ENCODE results near the gene CNTNAP2.

CNTNAP2 gene

DNA sequence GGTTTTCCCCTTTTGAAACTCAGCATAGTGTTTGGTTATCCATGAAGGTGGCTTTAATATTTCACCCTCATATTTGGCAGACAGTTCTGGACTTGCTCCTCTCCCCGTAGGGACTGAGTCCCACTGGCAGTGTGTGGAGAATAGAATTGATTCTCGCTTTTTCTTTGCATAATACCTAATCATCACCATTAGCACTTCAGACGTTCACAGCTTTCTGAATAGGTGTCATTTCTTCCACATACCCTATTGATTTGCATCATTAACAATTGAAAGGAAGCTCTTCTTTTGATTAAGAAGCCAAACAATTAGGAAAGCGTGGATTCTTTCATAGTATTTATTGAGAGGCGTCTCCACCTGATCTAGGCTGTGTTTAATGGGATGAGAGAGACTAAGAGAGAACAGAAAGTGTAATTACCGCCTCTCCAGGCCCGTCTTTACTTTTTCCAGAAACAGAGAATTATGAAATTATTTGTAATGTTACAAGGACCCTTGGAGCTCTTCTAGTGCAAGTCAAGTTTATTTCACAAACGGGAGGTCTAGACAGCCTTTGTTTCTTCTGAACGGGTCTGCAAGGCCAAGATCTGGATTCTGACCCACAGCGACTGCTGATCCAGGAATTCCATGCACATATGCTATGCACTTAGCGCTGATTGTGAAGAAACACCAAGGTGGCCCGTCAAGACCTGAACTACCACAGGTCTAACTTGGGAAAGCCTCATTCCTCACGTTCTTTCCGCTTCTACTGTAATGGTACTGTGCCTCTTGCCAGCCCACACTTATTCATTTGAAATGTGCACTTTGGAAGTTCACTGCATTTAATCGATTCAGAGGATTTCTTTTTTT lies 2224.1 kb downstream of the CNTNAP2 start:
- no peak for DNase-seq

DNA sequence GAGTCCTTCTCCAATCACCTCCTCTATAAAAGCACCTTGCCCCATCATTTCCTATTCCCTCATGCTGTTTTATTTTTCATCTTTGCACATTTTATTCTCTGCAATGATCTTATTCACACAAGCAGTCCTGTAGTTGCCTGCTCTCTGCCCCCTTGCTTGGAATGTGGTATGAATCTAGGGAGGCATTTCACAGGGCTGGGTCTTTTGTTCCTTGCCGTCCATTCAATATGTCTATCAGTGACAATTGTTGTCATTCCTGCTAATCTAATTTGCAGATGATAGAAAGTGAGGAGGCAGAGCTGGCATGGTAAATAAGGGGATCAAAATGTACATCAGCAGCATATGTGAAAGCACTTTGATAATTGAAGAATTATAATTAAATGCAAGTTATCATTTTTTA lies 2227.8 kb downstream of the CNTNAP2 start:
- no peak for DNase-seq

DNA sequence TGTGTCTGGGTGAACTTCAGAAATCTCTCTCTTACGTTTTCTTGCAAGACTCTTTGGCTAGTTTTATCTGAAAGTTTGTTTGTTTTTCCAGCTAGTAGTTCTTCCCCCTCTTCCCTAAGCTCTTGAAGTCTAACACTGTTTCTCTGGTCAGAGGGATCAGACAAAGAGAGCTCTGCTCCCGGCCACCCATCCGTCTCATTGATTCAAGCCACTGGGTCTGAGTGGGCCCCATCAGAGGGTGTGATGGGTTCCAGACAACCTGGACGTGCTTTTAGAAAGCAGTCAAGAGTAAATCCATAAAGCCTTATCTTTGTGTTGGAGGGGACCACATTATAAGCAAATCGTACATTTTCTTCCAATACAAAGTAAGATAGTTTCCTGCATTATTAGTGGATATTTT lies 2231.4 kb downstream of the CNTNAP2 start:
- DNase-seq = no peak

DNA sequence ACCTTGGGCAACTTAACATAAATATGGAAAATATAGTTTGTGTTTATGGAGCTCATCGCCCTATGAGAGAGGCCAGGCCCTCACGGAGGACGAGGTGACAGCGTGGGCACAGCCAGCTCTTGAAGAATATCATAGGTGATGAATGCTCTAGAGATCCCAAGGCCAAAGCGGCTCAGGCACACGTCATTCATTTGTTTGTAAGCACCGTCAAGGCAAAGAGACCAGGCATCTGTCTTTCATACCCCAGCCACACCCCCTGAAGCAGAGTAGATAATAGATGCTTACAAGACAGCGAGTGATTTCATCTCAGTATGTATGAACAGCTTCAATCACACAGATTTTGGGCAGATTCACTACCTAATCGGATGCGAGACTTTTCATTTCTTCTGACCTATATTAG lies 2231.9 kb downstream of the CNTNAP2 start:
- no peak for DNase-seq

DNA sequence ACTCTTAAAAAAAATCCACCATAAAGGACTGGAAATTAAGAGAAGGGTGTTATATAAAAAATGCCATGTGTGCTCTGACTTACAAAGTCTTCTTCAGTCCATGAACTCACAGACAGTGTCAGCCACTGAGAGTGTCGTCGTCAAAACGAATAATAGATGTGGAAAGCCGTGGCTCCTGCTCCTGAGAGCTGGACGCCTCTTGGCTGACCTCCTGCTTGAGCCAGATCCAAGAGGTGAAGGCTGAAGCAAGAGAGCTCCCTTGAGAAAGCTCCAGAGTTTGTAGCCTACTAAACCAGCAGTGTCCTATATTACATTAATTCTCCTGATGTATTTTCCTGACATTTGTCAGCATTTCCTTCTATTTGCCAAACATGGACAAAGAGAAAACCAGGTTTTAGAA lies 2239.7 kb downstream of the CNTNAP2 start:
- DNase-seq = no peak

DNA sequence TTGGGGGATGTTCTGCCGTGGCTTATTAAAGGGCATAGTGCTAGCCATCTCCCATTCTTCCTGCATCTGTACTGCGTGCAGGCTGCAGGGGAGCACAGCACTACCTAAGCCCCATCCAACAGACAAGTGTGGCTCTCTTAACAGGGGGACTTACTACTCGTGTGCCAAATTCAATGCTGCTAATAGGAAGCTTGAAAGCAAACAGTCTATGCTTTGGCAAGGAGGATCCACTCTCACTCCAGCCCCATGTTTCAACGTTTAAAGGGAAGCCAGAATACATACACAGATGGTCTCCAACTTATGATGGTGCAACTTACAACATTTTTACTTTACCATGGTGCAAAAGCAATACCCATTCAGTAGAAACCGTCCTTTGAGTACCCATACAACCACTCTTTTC lies 2245.9 kb downstream of the CNTNAP2 start:
- no peak for DNase-seq

DNA sequence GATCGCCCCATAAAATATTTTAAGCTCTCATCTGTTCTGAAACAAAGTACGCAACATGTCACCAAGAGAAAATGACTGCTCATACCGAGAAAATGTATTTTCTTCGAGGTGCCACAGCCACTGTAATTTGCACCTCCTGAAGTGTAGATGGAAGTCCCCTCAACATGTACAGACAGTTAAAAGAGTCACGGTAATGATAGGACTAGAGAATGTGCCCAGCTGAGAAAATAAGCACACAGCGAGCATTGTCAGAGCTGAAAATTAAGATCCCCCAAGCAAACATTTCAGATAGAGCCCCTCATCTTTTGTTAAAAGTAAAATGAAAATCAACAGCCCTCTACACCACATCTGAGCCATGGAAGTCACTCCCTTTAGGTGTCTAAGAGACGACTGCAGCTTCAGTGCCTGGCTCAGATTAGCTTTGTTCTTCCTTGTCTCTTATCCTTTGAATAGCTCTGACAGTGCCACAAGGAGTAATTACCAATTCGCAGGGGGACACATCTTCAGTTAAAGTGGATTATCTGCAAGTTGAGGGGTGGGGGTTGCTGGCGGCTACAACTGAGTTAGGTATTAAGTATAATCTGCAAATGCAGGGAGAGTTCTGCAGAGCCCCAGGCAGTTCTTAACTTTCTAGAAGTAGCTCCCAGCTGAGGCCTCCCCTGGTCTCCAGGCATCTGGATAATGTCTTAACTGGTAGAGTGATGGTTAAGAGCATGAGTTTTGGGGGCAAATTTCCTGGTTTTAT lies 2251.3 kb downstream of the CNTNAP2 start:
- DNase-seq = no peak

DNA sequence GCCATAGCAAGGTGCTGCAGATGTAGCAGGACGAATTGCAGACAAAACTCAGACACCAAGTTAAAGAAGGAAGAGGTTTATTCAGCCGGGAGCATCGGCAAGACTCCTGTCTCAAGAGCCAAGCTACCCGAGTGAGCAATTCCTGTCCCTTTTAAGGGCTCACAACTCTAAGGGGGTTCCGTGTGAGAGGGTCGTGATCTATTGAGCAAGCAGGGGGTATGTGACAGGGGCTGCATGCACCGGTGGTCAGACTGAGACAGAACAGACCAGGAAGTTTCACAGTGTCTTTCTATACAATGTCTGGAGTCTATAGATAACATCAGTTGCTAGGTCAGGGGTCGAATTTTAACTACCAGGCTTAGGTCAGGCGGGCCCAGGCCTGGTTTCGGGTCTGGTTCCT lies 2252.0 kb downstream of the CNTNAP2 start:
- DNase-seq = no peak

DNA sequence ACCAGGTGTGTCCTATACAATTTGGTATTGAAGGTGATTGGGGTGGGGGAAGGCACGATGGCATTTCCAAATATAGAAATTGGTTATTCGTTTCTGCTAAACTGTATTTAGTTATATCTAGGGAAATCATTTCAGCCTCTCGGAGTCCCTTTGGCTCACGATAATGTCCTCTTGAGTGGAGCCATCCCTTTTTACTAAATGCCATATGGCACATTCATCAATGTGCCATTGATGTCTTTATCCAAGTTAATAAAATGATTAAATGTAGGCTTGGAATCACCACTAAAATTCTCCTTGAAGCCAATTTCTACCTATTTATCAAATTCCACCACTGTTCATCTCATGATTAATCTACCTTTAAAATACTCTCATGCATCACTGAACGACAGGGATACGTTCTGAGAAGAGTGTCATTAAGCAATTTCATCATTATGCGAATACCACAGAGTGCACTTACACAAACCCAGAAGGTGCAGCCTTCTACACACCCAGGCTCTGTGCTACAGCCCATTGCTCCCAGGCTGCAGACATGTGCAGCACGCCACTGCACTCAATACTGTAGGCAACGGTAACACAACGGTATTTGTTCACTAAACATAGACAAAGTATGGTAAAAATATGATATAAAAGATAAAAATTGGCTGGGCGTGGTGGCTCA lies 2254.8 kb downstream of the CNTNAP2 start:
- no peak for DNase-seq

DNA sequence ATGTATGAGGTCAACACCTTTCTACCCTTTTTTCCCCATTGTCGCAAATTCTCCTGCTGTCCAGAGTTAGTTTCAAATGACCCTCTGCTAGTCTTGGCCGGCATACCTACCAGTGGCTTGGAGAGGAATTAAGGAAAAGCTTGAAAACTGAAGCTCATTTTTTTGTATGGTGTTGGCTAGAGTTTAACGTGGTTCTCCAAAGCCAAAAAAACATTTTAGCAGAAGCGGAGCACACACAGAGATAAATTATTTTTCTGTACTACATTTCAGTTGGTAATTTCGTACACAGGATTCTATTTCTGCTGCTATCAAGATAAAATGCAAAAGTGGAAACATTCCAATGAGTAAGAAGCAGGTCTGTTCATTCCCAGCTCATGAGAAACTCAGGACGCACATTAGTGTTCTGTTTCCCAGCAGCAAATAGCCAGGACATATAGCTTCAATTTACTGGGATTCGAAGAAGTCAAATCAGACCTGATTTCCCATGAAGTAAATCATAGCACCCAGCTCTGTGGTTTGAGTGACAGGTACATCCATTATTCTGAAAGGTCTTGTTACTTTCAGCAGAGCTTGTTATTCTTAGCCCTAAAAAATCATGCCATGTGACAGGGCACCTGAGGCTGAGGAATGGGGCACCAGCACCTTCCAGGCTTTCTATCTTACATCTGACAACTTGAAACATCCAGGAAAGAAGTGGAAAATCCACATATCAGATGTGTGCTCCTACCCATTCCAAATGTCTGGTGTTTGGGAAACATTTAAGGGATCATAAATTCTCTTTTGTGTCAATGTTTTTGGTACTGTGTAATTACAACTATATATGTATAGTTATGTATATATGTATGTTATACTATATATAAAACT lies 2258.0 kb downstream of the CNTNAP2 start:
- DNase-seq = no peak

DNA sequence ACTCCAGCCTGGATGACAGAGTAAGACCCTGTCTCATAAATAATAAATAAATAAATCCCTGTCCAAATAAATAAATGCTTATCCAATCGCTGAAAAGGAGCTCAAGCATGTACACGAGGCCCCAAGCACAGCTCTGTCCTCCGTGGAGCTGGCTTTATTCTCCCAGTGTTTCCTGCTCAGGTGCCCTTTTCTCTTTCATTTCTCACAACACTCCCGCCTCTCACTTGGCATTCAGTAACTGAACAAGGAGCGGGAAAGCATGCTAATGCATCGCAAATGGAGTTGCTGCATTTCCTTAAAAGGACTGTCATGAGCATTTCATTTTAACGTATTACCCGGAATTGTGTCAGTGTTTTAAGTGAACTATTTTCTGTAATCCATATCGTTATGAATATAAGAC lies 2263.1 kb downstream of the CNTNAP2 start:
- DNase-seq = no peak

DNA sequence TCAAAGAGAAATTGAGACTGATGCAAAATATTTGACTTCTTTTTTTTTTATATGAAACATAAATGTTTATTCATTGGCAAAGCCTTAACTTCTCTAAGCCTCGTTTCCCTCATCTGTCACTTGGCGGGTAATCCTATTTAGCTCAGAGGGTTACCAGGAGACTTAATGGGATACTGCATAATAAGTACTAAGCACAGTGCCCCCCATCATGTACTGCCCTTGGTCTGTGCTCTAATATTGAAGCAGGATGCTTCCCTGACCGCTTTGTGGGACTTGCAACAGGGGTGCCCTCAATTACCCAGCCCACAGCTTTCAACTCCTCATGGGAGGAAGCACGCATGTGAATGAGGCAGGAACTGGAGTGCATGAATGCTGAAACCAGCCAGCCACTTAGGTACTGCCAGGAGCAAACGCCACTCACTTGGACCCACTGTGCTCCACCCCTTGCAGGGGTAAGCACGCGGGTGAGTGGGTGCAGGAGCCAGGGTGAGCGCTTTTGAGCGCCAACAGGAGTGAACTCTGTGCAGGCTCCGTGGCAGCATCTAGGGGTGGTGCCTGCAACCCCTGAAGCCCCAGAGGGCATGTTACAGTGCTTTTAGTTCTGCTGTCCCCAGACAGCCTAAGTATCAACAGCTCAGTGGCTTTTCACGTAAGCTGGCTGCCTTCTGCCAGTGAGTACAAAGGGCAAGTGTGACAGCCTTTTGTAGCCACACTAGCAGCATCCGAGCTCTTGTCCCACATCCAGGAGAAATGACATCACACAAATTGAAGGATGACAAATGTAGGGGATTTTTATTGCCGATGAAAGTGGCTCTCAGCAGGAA lies 2264.2 kb downstream of the CNTNAP2 start:
- no peak for DNase-seq

DNA sequence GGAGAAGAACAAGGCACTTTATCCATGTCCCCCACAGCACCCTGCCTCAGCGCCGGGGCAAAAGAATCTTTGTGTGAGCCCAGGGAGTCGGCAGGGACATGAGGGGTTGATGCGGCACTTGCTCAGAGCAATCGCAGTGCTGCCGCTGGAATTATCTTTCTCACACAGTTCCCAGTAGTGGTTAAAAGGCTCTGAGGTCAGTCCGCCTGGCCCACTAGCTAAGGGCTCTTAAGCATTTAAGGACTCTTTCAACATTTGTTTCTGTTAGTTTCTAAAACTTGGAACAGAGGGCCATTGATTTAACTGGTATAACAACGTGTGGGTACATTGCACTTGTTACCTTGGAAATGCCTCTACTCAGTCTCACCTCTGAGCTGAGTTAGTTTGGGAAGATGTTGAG lies 2266.0 kb downstream of the CNTNAP2 start:
- no peak for DNase-seq

DNA sequence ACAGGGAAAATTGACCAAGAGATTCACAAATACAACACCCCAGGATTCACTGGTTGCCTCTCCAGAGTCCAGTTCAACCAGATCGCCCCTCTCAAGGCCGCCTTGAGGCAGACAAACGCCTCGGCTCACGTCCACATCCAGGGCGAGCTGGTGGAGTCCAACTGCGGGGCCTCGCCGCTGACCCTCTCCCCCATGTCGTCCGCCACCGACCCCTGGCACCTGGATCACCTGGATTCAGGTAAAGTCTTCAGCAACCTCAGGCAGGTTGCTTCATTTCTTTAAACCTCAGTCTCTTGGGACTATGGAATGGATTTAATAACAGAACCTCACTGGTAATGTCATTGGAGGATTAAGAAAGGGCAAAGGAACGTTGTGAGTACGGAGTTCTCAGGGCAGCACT lies 2267.1 kb downstream of the CNTNAP2 start:
- DNase-seq = no peak

DNA sequence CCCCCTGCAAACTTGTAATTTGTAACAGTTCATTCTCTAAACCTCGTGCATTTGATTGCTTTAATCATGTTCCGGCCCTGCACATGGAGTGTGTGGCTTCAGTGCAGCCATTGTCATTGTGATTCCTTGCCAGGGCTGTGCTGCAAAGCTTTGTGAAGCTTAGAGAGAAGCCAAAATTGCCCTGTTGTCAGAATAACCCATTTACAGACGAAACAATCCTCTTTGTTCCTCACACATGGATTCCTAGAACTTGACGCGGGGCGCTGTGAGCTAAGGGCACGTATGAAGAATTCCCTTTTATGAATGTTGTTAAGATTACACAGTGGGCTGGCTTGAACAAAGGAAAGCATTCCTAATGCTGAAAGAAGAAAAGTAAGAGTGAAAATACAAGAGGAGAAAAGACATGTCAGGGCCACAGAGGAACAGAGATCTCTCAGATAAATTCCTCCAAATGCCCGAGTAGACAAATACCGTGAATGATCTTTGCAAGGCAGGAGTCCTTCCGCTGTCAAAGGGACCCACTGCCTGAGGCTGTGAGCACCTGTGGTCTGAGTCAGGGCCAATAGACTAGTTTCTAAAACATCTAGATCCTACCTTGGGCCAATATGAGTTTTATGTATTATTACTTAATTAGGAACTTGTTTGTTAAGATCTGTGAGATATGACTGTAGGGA lies 2268.5 kb downstream of the CNTNAP2 start:
- no peak for DNase-seq

DNA sequence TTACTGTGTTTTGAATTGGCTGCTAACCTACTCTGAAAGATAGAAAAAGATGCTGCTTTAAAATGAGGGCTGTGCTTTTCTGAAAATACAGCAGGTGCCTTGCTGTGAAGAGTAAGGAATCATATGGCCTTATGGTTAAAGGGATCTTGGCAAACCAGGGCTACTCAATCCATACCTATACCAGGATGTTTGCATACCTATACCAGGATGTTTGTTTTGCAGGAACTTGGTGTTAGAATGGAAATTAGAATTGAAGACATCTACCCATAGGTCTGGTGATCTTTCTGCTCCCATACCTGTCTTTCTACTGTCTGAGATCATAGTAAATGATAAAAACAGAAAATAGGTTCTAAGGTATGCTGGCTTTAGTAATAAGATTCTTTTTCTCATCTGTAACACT lies 2273.8 kb downstream of the CNTNAP2 start:
- no peak for DNase-seq

DNA sequence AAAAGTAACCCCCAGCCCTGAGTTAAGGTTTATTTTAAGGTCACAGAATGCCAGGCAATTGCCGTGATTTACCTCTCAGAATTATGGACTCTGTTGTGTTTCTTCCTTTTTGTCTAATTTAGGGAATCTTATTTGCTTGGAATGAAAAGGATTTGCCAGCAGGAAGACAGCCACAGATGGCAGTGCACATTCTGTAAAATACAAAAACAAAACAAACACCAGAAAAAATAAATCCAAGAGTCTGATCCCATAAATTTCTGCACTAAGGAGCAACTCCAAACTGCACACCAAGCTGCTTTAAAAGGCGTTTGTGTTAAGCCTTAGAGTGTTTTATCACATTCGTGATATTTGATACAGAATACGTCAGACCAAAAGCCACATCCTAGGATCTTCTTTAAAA lies 2275.0 kb downstream of the CNTNAP2 start:
- no peak for DNase-seq

DNA sequence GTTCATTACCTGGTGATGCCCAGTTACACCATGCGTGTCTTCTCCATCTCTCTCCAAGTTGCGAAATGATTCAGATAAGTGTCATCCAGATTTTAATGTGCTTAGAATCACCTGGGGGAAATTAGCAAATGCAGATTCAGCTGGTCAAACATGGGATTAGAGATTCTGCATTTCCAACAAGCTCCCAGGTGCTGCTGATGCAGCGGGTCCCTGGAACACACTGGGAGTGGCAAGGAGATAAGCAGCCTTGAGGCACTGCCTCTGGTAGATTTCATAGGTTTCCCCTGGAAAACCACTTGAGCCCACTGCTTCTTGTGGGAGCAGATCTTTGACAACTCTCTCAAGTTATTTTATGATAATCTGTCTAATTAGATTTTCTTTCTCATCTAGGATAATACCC lies 2278.0 kb downstream of the CNTNAP2 start:
- DNase-seq = no peak

DNA sequence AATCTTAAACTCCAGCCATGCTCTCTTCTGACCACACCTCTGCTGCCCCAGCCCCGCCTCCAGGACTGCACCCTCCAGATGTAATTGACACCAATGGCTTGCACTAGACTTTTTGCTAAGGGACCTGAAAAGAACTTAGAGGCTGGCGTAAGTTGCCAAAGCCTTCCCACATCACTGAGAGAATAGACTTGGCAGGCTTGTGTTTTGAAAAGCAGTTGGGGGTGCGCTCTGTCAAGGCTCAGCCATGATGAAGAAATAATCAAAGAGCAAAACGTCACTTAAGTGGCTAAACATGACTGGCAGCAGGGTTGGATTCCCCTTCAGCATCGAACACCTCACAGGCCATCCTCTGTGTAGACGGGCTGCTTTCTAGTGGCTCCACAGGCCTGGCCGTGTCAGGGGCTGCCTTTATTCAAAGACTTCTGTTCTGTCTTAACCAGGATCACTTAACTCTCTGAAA lies 2278.8 kb downstream of the CNTNAP2 start:
- no peak for DNase-seq

DNA sequence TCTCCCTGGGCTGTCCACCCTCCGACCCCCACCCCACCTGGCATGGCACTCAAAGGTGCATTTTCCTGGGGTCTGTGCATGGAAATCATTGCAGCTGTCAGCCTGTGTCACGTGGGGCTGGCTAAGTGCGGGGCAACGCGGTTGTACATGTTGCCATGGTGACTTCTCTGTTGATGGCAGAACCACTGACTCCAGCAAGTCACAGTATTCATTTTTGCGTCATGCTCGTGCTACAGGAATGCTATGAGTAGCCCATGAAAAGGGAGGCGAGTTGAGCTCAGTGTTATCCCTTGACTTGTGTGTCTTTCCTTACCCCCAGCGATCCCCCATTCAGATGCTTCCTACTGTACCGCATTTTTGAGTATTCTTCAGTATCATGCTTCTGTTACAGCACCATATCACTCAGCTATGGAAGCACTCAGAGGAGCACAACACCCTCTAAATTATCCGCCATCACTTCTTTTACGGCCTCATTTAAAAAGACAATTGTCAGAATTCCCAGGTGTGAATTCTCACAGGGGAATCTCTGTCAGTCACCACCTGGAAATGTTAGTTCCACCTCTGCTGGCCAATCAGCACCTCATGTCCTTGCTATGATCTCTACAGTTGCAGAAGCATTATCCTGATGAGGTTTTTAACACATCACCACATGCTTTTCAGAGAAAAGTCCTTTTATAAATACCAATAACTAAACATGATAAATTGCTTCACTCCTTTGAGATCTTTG lies 2279.6 kb downstream of the CNTNAP2 start:
- no peak for DNase-seq

DNA sequence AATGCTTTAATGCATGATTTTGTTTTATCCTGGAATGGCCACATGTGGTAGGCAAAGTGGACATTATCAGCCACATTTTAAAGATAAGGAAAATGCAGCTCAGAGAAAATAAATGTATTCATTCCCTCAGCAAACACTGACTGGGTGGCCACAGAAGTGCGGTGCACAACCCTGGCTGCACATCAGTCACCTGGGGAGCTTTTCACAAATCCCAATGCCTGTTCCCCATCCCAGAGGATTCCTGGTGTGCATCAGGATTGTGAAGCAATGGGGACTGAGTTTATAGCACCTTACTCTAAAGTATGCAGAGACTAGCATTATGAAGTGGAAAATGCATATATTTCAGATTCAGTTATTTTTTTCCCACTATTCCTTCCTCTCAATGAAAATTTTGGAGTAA lies 2280.5 kb downstream of the CNTNAP2 start:
- DNase-seq = no peak
